GM12878 (cell line): ENCODE data around the gene ELAPOR1. TPM values are rescaled to one million over a fixed set of nuclear protein-coding genes. Genes with fewer than 3 reads are reported as not detected.

Experiments used
- ATAC-seq: fragments of 200-7000 bp; cut with Tn5 transposase; 3 replicates; pipeline ENCODE4 v1.9.1; 2020; ENCODE audit warnings: mild to moderate bottlenecking, moderate library complexity
- BruUV-seq: library from RNA; stranded (reverse); fragments of 400-500 nt; replicated peaks from 2 replicates; lab custom pipeline; 2021; lab: Mats Ljungman, UMichigan
- CTCF ChIA-PET: fragments of 300-600 bp; sonication (Branson Sonifier 250); formaldehyde crosslinking; extraction: SDS; loops from one replicate; lab custom pipeline; 2021; ENCODE audit warnings: inconsistent platforms; lab: Yijun Ruan, JAX
- POLR2A ChIA-PET: fragments of 350-600 bp; formaldehyde crosslinking; extraction: SDS; loops from one replicate; lab custom pipeline; 2021; ENCODE audit warnings: inconsistent platforms; lab: Charles Lee
- RAD21 ChIA-PET: fragments of 300-600 bp; sonication (Branson Sonifier 250); formaldehyde crosslinking; loops from one replicate; lab custom pipeline; 2023; ENCODE audit warnings: antibody characterized with exemption; ENCODE audit not compliant: unreplicated experiment; lab: Charles Lee
- SMC1A ChIA-PET: fragments of 300-600 bp; sonication (Branson Sonifier 250); formaldehyde crosslinking; loops from one replicate; lab custom pipeline; 2023; ENCODE audit not compliant: unreplicated experiment, uncharacterized antibody; lab: Charles Lee
- DNase-seq: peaks from one replicate; pipeline ENCODE4 v3.0.0-alpha.2; 2011; ENCODE audit warnings: low read depth, low spot score
- FAIRE-seq: peaks from 3 replicates; lab custom pipeline; 2011; peaks lifted over from hg19 to GRCh38; lab: Jason Lieb, UNC
- H2AFZ ChIP-seq: 2 replicates; pipeline ENCODE4 v1.6.0; 2011; ENCODE audit warnings: low read depth, low read length, control low read depth; ENCODE audit not compliant: control insufficient read depth
- H3K27ac ChIP-seq: 2 replicates; pipeline ENCODE4 v1.5.1; 2011; ENCODE audit warnings: control low read depth; ENCODE audit not compliant: control insufficient read depth, insufficient read depth
- H3K27me3 ChIP-seq, 2 experiments: replicated peaks in 1 of 2; 2 replicates each; pipeline versions ENCODE4 v1.6.0 to v1.6.1; 2011; ENCODE audit warnings: low read length in 1 of 2; ENCODE audit not compliant: control insufficient read depth in 2 of 2, insufficient read depth in 2 of 2
- H3K36me3 ChIP-seq, 2 experiments: 2 replicates each; pipeline ENCODE4 v1.5.1; 2011; ENCODE audit warnings: low read length in 1 of 2; ENCODE audit not compliant: control insufficient read depth in 2 of 2, insufficient read depth in 2 of 2
- H3K4me1 ChIP-seq: 2 replicates; pipeline ENCODE4 v1.6.1; 2011; ENCODE audit warnings: mild to moderate bottlenecking, low read length, moderate library complexity, mixed read lengths; ENCODE audit not compliant: control insufficient read depth, insufficient read depth
- H3K4me2 ChIP-seq: 2 replicates; pipeline ENCODE4 v1.6.0; 2011; ENCODE audit warnings: control low read depth; ENCODE audit not compliant: control insufficient read depth, insufficient read depth
- H3K4me3 ChIP-seq: fragments of 200-600 bp; sonication (generic); 2 replicates; pipeline ENCODE4 v1.5.1; 2016
- H3K79me2 ChIP-seq: 2 replicates; pipeline ENCODE4 v1.6.0; 2011; ENCODE audit warnings: low read length; ENCODE audit not compliant: control insufficient read depth, insufficient read depth
- H3K9ac ChIP-seq: 2 replicates; pipeline ENCODE4 v1.8.0; 2011; ENCODE audit warnings: low read length, control low read depth, mixed read lengths; ENCODE audit not compliant: control insufficient read depth, insufficient read depth
- H3K9me3 ChIP-seq: replicated peaks from 3 replicates; pipeline ENCODE4 v1.5.1; 2011; ENCODE audit warnings: mild to moderate bottlenecking, low read length; ENCODE audit not compliant: control insufficient read depth, insufficient read depth
- H4K20me1 ChIP-seq: 2 replicates; pipeline ENCODE4 v1.6.0; 2011; ENCODE audit not compliant: control insufficient read depth, insufficient read depth
- BCL11A ChIP-seq: IDR thresholded peaks from 2 replicates; pipeline ENCODE4 v1.6.1; 2011; ENCODE audit warnings: low read depth, low read length
- EP300 ChIP-seq, 2 experiments: fragments of 150-350 bp in 1 of 2; IDR thresholded peaks; 2 replicates each; pipeline ENCODE4 v1.6.1; 2011 to 2012; ENCODE audit warnings: low read depth in 2 of 2, low read length in 2 of 2, borderline replicate concordance in 1 of 2, improper control_type of control experiment in 1 of 2, inconsistent platforms in 1 of 2; ENCODE audit not compliant: control insufficient read depth in 1 of 2
- MAX ChIP-seq: IDR thresholded peaks from 2 replicates; pipeline ENCODE4 v1.6.1; 2012; ENCODE audit warnings: low read depth, low read length, improper control_type of control experiment
- SMC3 ChIP-seq: IDR thresholded peaks from 2 replicates; pipeline ENCODE4 v1.6.1; 2011; ENCODE audit warnings: low read length, improper control_type of control experiment, borderline replicate concordance
- WGBS: methylation state at CpG from one replicate; pipeline ENCODE4 v1.1.6; 2016; ENCODE audit warnings: low lambda C conversion rate; ENCODE audit not compliant: insufficient replicate concordance, insufficient coverage; ENCODE audit errors: missing lambda C conversion rate; 5-methylcytosine and 5-hydroxymethylcytosine counted together
- in situ Hi-C: fragments of 300-500 bp; cut with MboI; formaldehyde crosslinking; loops from 9 replicates; pipeline ENCODE4 v1.14.3; 2018; ENCODE audit warnings: mixed read lengths
- intact Hi-C: fragments of 100-400 bp; cut with micrococcal nuclease; formaldehyde crosslinking; loops from one replicate; pipeline ENCODE4 v1.14.2; 2022; ENCODE audit not compliant: unreplicated experiment
- polyA plus RNA-seq, 11 experiments: library from polyadenylated mRNA; depleted of rRNA in 4 of 11; unstranded in 6 of 11; stranded (reverse) in 5 of 11; fragments of >200 nt; fragmentation: Nextera tagmentation in 4 of 11; fragmentation: Illumina TruSeq in 1 of 11; extraction: Ambion mirVana in 4 of 11; extraction: Trizol in 1 of 11; gene quantifications; 1 replicate in 1 of 11; 2 replicates in 10 of 11; pipeline versions ENCODE4 v1.2.1 to v1.2.3, GENCODE V29; 2011 to 2016; ENCODE audit warnings: inconsistent platforms in 2 of 11, missing spikeins in 2 of 11, low read depth in 1 of 11
- total RNA-seq, 4 experiments: library from RNA; depleted of rRNA in 3 of 4; stranded (reverse); fragments of >200 nt in 3 of 4; fragmentation: Illumina TruSeq in 1 of 4; extraction: Trizol in 1 of 4; gene quantifications; 2 replicates each; pipeline versions ENCODE4 v1.2.1 to v1.2.3, GENCODE V29; 2013 to 2021

Gene ELAPOR1
- total and polyA plus RNA-seq, 10 of the 15 experiments (the other 5 are each of a cell fraction or from before 2014, with no cell fraction given) = 0.04 to 2.1 (median 0.19) TPM; not detected in 2

- TF ChIP-seq MAX = no peak
- TF ChIP-seq SMC3 = no peak
Observed at GRCh38 chr1:109114342-109114674, 393 bp downstream of the ELAPOR1 start (continued).

GRCh38 chr1:109115685-109116084 lies 1.8 kb downstream of the ELAPOR1 start:
- RAD21 ChIA-PET = interaction anchor here (1.2 kb wide), 1 partner anchor 15 kb away, joined by 3 read pairs; no protein-coding TSS in a partner anchor
- no TSS peak for BruUV-seq
- Histone ChIP-seq H3K9me3 (no peaks in the 10 kb centered on the region), H3K36me3 (no peaks in the 10 kb centered on the region), H3K4me1 (peaks cover 15% of the 10 kb centered on the region), H3K27me3 (peaks cover 8 to 11% of the 10 kb centered on the region in 2 experiments), H4K20me1 (no peaks in the 10 kb centered on the region), H2AFZ (no peak overlapping the region), H3K79me2 (no peaks in the 10 kb centered on the region), H3K4me3 (no peak overlapping the region), H3K27ac (no peak overlapping the region), H3K9ac (no peak overlapping the region), H3K4me2 (no peak overlapping the region)
- ATAC-seq (no peak; the same call in 2 of the 3 replicates), DNase-seq (no peak), FAIRE-seq (no peak)
- WGBS = 92% methylated on average over 2 of the region's 2 CpGs
- CTCF ChIA-PET = interaction anchor here (0.8 to 8.3 kb wide), 4 partner anchors 15 to 290 kb away, joined by 4 to 57 read pairs (median 5); no protein-coding TSS in a partner anchor
- SMC1A ChIA-PET = interaction anchor here (0.8 to 1.5 kb wide), 4 partner anchors 16 to 417 kb away, joined by 3 read pairs; no protein-coding TSS in a partner anchor
- in situ Hi-C loops (no loop called here), intact Hi-C loops (loop anchor here (10.0 kb wide), 1 partner anchor 279 kb away; the partner anchor contains the start of gene SORT1)
- TF ChIP-seq BCL11A = 0 out of 2 replicates have a peak, but pooled peaks have one; percentile 19
- no peak for TF ChIP-seq EP300 (IDR thresholded peaks at IDR 0.05; ENCODE audit: borderline replicate concordance in 1 of 2, control insufficient read depth in 1 of 2, low read depth in 2 of 2, low read length in 2 of 2)
- POLR2A ChIA-PET = no interaction called here
